GM11168 (cell line): ENCODE results near the gene USP10.

Experiments
- in situ Hi-C: fragments of 300-500 bp; cut with MboI; formaldehyde crosslinking; loops from one replicate; pipeline ENCODE4 v1.12.0; 2022; ENCODE audit warnings: low sequenced_read_pairs; ENCODE audit not compliant: unreplicated experiment

USP10 gene

DNA sequence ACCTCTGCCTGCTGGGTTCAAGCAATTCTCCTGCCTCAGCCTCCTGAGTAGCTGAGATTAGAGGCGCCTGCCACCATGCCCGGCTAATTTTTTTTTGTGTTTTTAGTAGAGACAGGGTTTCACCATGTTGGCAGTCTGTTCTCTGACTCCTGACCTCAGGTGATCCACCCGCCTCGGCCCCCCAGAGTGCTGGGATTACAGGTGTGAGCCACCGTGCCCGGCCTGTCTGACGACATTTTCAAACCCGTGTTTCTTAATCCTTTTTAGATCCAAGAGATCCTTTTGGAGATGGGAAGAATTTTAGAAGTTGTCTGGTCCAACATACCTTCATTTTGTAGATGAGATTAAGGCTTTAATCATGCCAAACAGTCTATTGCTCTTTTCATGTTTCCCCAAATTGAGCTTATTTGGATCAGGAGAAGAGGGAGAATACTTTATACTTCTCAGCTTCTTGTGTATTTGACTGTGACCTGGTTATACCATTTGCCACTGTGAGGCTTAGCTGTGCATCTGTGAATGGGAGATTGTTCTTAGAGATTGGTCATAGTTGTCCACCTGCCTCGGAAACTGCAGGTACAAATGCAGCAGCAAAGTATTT, 25.8 kb downstream of the USP10 start:
- in situ Hi-C loops = loop anchor here (25.0 kb wide), 1 partner anchor 88 kb away; the partner anchor contains the start of gene KLHL36

DNA sequence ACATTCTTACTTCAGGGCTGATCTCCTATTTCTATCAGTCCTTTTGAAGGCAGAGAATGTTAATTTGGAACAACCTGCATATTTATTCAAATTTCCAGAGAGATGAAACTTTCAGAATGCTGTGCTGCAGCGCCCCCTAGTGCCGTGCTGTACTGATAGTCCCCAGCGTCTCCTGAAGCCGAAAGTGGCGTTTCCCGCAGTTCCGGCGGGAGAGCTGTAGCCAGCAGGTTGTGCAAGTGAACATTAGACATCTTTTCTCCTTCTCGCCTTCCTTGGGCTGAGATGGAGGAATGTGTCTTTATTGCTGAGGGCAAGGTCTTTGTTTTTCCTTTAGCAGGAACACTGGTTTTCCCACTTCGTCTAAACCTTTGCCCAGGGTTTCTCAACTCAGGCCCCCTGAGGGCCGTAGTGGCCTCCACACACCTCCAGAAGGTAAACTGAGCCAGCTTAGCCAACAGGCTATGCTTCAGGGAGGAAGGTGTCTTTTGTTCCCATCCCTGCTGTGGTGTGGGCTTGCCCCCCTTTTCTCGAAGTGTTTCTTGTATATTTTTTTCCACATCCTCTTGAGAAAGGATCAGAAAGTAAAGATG, 26.4 kb downstream of the USP10 start:
- in situ Hi-C loops = loop anchor here (25.0 kb wide), 1 partner anchor 89 kb away; the partner anchor contains the start of gene KLHL36

DNA sequence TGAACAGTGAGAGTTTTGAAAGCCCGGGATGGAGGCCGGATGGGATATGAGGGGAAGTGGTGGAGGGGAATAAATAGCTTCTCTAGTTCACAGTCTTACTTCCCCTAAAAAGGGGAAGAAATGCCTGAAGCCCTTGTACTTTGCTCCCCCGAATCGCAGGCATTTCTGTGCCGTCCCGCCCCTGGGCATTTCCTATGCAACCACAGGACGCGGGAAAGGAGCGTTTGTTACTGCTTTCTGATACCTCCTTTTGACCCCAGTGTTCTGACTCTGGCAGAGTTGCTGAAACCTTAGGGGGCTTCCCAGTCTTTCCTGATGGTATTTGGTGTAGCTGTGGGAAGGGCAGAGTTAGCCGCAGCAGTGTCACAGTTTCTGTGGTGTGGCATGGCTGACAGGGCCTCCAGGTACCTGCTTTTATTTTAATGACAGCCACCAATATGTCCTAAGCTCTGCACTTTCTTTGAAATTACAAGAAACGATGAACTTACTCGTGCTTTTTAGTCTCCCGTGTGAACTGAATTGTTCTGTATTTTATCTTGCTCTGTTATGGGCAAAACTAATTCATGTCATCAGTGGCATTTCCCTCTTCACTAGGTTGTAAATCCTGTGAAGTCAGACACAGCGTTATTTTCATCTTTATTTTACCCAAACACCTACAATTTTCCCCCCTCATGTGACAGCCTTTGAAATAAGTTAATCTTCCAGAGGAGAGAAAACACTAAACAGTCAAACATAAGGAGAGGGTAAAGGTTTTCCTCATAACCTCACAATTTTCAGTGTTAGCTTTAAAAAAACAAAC, 27.1 kb downstream of the USP10 start:
- in situ Hi-C loops = loop anchor here (25.0 kb wide), 1 partner anchor 90 kb away; the partner anchor contains the start of gene KLHL36

DNA sequence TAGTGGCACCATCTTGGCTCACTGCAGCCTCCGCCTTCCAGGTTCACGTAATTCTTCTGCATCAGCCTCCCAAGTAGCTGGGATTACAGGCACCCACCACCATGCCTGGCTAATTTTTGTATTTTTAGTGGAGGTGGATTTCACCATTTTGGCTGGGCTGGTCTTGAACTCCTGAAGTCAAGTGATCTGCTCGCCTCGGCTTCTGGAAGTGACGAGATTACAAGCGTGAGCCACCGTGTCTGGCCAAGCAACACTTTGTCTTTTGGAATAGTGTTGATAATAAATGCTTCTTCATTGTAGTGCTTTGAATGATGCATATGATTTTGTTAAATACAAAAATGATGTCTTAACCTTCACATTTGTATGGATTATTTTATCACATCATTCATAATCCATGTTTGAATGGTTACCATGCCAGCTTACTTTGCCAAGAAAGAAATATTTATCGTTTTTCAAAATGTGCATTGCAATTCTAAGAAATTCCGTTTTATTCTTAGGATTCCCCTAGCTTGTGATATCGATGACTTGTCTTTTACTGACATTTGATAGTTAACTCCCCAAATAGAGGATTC, 29.1 kb downstream of the USP10 start:
- in situ Hi-C loops = loop anchor here (25.0 kb wide), 1 partner anchor 92 kb away; the partner anchor contains the start of gene KLHL36

DNA sequence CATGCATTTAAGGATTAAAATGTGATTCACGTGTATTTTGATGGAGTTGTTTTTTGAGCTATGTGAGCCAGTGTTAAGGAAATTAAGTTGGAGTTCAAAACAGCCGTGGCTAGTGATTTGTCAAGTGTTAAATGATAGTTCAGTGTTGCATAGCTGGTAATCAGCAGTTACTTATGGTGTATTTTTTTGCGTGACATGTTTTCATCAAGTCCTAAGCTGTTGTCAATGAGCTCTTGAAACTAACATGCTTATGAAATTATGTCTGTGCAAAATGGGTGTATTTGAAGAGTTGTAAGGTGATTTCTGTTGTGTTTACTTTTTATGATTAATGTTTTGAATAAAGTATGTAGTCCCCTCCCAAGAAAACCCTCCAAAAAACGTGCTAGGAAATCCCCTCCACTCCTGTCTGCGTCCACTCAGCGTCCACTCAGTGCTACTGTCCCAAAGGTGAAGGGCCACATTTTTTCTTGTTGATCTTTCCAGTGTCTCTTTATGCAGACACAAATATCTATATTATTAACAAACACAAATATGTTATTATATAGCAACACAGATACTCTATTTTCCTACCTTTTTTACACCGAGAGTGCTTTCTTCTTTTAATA, 30.0 kb downstream of the USP10 start:
- in situ Hi-C loops = loop anchor here (25.0 kb wide), 1 partner anchor 93 kb away; the partner anchor contains the start of gene KLHL36

DNA sequence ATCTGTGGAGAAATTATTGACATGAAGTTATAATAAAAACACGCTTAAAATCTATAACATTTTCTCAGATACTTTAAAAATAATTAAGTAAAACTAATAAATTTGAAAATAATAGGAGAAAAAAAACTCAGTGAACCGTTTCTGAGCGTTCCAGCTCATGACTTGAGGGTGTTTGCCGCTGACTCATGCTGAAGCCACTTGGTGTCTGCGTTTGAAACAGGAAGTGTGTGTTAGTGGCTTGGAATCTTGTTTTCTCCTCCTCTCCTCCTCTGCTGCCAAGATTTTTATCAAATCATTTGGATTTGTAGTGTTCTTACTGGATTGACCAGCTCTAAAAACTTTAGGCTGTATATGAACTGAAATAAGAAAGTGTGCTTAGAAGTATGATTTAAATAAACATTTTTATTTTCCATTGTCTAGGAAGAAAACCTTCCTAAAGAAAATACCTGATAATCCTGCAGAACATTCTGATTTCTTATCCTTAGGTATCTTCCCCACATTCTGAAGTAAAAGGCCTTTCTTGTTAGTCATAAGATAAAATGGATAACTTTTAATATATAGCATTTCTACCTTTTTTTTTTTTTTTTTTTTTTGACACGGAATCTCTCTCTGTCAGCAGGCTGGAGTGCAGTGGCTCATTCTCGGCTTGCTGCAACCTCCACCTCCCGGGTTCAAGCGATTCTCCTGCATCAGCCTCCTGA, 30.8 kb downstream of the USP10 start:
- in situ Hi-C loops = loop anchor here (25.0 kb wide), 1 partner anchor 93 kb away; the partner anchor contains the start of gene KLHL36

DNA sequence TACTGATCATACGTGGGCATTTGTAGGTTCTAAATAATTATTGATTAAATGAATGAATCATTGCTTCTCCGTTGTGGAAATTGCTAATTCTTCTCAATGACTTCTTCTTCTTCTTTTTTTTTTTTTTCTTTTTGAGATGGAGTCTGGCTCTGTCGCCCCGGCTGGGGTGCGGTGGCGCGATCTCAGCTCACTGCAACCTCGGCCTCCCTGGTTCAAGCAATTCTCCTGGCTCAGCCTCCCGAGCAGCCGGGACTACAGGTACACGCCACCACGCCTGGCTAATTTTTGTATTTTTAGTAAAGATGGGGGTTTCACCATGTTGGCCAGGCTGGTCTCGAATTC, 32.5 kb downstream of the USP10 start:
- in situ Hi-C loops = loop anchor here (25.0 kb wide), 1 partner anchor 95 kb away; the partner anchor contains the start of gene KLHL36

DNA sequence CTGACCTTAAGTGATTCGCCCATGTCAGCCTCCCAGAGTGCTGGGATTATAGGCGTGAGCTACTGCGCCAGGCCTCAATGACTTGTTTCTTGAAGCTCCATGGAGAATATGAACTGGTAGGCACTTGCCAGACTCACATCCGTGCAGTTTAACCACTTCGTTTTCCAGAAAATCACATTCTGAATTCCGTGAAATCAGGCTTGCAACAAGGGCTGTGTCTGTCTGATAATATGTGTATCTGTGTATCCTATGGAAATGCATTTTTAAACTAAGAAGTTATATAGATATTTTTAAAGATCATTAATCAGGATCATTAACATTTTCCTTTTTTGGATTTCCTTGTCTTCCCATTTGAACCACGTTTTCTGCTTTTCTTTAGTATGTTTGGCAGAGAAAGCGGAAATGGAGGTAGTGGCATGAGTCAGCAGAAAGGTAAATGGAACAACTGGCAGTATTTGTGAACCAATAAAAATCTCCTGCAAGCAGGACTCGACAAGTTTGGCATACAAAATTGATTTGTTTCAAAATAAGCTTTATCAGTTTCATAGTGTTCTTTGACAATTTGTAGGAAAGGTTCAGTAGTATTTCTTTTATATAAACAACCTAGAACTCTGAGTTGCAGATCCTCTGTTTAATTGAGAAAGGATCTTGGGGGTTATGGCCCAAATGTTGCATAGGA, 33.0 kb downstream of the USP10 start:
- in situ Hi-C loops = loop anchor here (25.0 kb wide), 1 partner anchor 96 kb away; the partner anchor contains the start of gene KLHL36

DNA sequence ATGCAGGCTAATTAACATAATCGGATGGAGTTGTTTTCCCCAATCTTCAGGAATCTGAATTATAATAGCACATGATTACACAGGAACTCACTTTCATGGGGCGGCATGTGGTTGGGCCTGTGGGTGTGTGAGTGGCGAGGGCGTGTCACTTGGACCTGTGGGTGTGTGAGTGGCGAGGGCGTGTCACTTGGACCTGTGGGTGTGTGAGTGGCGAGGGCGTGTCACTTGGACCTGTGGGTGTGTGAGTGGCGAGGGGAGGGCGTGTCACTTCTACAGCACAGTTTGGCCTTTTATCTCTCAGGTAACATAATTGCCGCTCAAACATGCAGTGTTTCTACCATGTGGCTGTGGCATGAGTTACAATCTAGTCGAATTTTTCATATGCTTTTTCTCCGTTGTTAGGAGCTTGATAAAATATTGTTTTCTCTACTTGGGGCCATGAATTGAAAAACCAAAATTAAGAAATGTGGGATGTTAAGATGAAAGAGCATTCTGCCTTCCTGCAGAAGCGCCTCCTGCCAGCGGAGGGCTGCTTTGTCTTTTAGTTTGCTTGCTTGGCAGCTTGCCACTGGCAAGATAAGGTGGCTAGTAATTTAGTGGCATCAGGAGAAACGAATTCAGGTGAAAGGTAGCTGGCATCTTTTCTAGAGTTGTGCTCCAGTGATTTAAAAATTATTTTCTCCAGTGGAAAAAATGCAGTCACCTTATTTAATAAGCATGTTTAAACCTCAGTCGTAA, 36.2 kb downstream of the USP10 start:
- in situ Hi-C loops = loop anchor here (25.0 kb wide), 1 partner anchor 99 kb away; the partner anchor contains the start of gene KLHL36

DNA sequence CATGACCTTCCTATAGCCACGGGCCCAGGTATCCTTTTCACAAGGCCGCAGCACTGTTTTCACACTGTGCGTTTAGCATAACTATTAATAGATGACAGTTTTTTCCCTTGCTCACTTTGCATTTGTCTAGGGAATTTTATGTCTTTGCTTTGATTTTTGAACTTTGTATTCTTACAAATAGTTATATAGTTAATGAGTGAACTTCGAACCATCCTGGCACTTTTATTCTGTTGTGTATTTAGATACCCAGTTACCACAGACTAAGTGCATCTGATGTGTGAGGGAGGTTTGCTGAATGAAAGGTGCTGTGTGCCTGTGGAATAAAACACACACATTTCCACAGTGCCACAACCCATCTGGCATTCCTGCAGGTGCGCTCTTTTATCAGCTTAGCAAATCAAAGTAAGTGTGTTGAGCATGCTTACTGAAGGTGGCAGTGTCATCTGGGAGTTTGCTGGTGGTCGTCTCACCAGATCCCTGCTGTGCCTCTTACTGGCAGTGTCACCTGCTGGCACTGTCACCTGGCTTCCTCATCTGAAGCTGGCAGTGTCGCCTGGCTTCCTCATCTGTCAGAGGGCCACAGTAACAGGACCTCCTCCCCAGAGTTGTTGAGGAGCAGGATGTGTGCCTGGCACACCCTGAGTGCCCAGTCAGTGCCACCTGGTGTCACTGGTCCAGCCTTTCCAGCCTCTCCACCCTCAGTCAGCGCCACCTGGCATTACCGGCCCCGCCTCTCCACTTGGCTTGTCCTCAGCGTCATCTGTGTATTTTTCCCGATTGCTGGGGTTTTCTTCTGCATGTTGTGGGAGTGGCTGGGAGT, 37.6 kb downstream of the USP10 start:
- in situ Hi-C loops = loop anchor here (25.0 kb wide), 1 partner anchor 100 kb away; the partner anchor contains the start of gene KLHL36

DNA sequence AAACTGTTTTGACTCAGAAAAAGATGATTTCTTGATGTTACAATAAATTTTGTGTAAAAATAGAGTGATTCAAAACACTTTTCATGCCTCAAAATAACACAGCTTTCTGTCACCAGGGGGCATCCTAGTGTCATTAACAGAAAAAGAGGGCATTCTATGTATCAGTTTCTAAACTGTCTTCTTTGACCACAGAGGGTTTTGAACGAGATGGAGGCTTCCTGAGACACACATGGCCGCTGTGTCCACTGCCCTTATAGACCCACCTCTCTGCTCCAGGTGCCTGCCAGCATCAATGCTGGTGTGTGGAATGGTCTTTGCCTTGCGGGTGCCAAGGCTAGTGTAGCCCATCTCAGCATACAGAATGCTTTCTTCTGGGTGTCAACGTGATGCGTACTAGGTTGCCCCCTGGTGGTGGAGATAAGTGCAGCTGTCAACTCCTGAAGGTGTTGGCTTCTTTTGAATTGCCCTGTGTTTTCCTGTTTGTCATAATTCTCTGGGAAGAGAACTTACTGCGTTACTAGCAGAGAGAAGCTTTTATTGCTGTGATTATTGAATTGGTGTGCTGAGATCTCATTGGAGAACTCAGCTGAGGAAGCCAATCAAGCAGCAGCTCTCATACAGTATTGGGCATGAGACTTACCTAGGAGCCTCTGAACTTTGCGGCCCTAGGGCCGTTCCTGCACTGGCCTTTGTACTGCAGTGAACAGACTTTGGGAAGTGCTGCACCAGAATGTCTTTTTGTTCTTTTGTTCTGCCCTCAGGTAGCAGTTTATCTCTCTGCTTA, 38.6 kb downstream of the USP10 start:
- in situ Hi-C loops = loop anchor here (25.0 kb wide), 1 partner anchor 101 kb away; the partner anchor contains the start of gene KLHL36

DNA sequence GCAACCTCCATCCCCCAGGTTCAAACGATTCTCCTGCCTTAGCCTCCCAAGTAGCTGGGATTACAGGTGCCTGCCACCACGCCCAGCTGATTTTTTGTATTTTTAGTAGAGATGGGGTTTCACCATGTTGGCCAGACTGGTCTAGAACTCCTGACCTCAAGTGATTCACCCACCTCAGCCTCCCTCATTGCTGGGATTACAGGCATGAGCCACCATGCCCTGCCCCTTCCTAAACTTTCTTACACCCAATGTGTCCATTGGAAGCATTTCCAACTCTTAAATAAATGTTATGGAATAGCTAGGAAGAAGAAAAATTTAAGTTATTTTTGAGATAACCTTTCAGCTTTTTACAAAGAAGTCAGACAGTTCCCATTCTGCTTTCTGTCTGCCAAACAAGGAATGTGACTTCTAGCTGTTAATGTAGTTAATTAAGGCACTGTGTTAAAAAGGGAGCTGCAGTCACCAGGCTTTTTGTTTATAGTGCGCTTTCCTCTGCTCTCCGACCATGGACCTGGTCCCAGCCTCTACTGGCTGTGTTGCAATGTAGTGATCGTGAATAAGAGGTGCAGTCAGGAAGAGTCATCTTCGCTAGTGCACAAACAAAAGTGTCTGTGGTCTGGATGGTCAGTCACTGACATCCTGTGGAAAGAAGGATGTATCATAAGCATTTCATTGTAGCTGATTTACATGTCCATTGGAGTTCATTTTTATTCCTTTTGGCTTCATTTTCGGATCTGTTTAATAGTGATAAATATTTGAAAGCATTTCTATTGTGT, 39.7 kb downstream of the USP10 start:
- in situ Hi-C loops = loop anchor here (10.0 to 25.0 kb wide), 2 partner anchors 102 to 225 kb away; partner anchors contain the start of gene KLHL36

DNA sequence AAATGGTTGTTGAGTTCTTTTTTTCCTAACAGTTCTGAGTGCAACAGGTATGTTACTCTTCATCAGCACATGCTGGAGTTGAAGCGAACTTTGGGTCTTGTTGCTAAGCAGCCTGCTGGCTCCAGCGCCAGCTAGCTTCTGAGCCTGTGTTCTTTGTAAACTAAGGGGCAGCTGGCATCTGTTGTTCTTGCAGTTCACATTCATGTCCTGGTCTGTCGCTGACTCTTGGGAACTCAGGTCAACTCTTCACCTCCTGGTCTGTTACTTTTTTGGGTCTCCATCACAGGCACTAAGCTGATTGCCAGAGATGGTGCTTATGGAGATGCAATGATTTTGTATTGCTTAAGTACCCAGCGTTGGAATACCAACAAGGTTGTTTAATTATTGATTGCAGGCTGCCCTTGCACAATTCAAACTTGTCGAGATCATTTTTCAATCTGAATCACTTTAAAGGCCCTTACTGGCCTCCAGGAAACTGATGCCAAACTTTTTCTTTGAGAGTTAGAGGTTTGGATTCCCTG, 40.9 kb downstream of the USP10 start:
- in situ Hi-C loops = loop anchor here (10.0 to 25.0 kb wide), 2 partner anchors 103 to 226 kb away; partner anchors contain the start of gene KLHL36

DNA sequence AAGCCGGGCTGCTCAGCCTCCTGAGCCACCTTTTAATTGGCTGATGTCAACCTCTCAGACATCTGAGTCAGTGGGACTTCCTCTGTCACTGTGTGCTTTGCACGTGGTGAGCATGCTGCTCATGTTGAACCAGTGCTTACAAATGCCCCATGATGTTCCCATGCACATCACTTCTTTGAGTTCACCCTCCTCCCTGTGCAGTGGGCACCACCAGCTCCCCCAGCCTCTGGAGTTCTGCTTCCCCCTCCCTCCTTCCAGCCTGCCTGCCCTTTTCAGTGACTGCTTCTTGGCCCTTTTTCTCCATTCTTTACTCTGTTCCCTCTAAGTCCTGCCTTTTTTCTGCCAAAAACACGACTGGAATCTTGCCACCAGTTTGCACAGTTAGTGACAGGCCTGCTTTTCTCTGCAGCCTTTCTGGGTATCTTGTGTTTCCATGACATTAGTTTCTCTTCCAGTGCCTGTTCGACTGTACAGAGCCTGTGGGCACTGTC, 41.6 kb downstream of the USP10 start:
- in situ Hi-C loops = loop anchor here (10.0 to 25.0 kb wide), 2 partner anchors 104 to 227 kb away; partner anchors contain the start of gene KLHL36

DNA sequence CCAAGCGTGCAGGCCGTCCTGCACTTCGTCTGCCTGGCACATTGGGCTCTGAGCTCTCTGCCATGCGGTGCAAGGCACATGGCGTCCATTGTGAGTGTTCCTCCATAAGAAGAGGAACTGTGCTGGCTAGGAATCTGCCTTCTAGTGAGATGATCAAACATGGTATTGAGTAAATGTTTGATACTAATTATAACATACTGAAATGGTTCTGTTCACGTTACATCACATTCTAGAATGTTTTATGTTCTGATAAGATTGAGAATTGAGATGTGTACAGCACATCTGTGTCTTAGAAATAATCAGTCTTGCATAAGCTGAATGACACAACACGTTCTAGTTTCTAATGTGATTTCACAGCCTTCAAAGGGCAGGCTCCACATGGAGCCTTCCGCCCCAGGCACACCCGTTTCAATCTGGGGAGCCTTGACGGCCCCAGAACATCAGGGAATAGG, 42.9 kb downstream of the USP10 start:
- in situ Hi-C loops = loop anchor here (10.0 to 25.0 kb wide), 2 partner anchors 105 to 228 kb away; partner anchors contain the start of gene KLHL36
